Ovary (tissue), 9 donors: Measurements from ENCODE around the gene BDNF. TPM values are rescaled to one million over a fixed set of nuclear protein-coding genes. Genes with fewer than 3 reads are reported as not detected.
A peak's percentile ranks its signal among the peaks of the same experiment; 100 is the strongest.

ENCODE experiments used
- DNase-seq, 5 donors: peaks; one replicate each; pipeline ENCODE4 v3.0.0-alpha.2; 2019 to 2020
- H3K27ac ChIP-seq, 2 donors: fragments of 200-600 bp; one replicate each; pipeline versions ENCODE4 v1.5.1 to v1.8.0; 2019 to 2022
- H3K27me3 ChIP-seq: fragments of 200-600 bp; one replicate; pipeline ENCODE4 v1.8.0; 2022
- H3K36me3 ChIP-seq: fragments of 200-600 bp; sonication (generic); one replicate; pipeline ENCODE4 v1.5.1; 2019
- H3K4me1 ChIP-seq: one replicate; pipeline ENCODE4 v1.8.1; 2013; ENCODE audit warnings: mild to moderate bottlenecking, moderate library complexity; ENCODE audit not compliant: insufficient read depth
- H3K4me3 ChIP-seq: fragments of 200-600 bp; sonication (generic); one replicate; pipeline ENCODE4 v1.5.1; 2017
- H3K9me3 ChIP-seq, 2 donors: fragments of 200-600 bp in 1 of 2; sonication (generic) in 1 of 2; one replicate each; pipeline versions ENCODE4 v1.5.1 to v1.8.1; 2013 to 2019; ENCODE audit warnings: mild to moderate bottlenecking in 1 of 2, moderate library complexity in 1 of 2
- EP300 ChIP-seq: sonication (generic); formaldehyde crosslinking; IDR thresholded peaks from one replicate; pipeline ENCODE4 v1.6.1; 2017; ENCODE audit warnings: antibody characterized with exemption
- POLR2A ChIP-seq: fragments of 450-650 bp; IDR thresholded peaks from one replicate; pipeline ENCODE4 v1.6.1; 2017; ENCODE audit warnings: antibody characterized with exemption, mild to moderate bottlenecking, moderate library complexity
- WGBS, 3 donors: extraction: QIAGEN DNeasy Blood & Tissue Kit in 1 of 3; methylation state at CpG; one replicate each; pipeline versions ENCODE4 v1.1.5 to v1.1.7; 2013 to 2017; 5-methylcytosine and 5-hydroxymethylcytosine counted together
- intact Hi-C, 4 donors: fragments of 100-400 bp; cut with DNase I; formaldehyde crosslinking; loops; one replicate each; pipeline versions ENCODE4 v1.11.0 to v1.15.1; 2022 to 2023
- polyA plus RNA-seq, 2 donors: library from polyadenylated mRNA; stranded (reverse); fragments of 200-250 nt in 1 of 2; fragments of 350-450 nt in 1 of 2; fragmentation: Illumina TruSeq in 1 of 2; extraction: RNeasy Lipid Tissue Mini Kit (QIAGEN cat#74804) in 1 of 2; gene quantifications; one replicate each; pipeline ENCODE4 v1.2.3, GENCODE V29; 2013 to 2014
- total RNA-seq, 7 donors: library from RNA; depleted of rRNA in 2 of 7; stranded (reverse); fragments of >200 nt in 2 of 7; fragmentation: NEBNext Ultra II Directional in 3 of 7; extraction: Animal tissue kit (Norgen Biotek cat#: 25700) in 3 of 7; gene quantifications; one replicate each; pipeline versions ENCODE4 v1.1.0 to v1.2.4, GENCODE V29; 2016 to 2023
- TF ChIP-seq, protein P1 (sequence below), 3 donors: fragments of 450-650 bp in 2 of 3; fragments of 200-600 bp in 1 of 3; IDR thresholded peaks; one replicate each; pipeline versions ENCODE4 v1.5.1 to v1.8.0; 2016 to 2022; ENCODE audit warnings: antibody characterized with exemption in 3 of 3, mild to moderate bottlenecking in 1 of 3
- donor health status: DM: no; HTN: no; CAD: no; lungs with moderate emphysema.
- donor health status: DM: no; HTN: no; CAD: no.
- donor health status: Bipolar disorder and iron deficiency.
- donor health status: DM: yes; HTN: yes; CAD: no.
- donor health status: DM: no; HTN: no; CAD: no.
- donor health status: DM: yes; HTN: yes; CAD: no.

Gene BDNF
- total and polyA plus RNA-seq, 9 donors = 0.10 to 2.6 (median 0.65) TPM; not detected in 1

DNA sequence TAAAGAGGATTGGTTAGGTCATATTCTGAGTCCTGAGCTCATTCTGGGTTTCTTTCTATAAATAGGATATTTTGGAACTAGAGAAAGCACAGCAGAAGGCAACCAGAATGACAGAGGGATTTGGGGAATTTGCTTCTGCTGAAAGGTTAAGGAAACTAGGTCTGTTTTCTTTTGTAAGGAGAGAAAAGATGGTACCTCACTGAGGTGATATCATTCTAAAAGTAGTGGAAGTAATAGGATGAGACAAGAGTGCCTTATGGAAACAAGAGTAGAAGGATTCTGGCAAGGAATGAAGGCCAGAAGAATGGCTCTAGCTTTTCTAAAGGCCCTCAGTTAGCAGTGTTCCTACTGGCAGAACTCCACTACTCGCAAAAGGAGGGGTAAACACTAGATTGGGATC, 26.7 kb upstream of the BDNF start:
- no peaks in the 10 kb centered on the region for H3K36me3 ChIP-seq
- WGBS, 3 donors = 61 to 72% (median 66%) methylated on average over 1 of the region's 1 CpG
- H3K9me3 ChIP-seq = no peaks in the 10 kb centered on the region
- H3K4me1 ChIP-seq = peaks cover 6% of the 10 kb centered on the region
- H3K27me3 ChIP-seq = no peaks in the 10 kb centered on the region
- no peak overlapping the region for H3K27ac ChIP-seq
- DNase-seq = no peak
- H3K4me3 ChIP-seq = no peak overlapping the region
- no peak for TF ChIP-seq EP300
- TF ChIP-seq, protein P1, sequence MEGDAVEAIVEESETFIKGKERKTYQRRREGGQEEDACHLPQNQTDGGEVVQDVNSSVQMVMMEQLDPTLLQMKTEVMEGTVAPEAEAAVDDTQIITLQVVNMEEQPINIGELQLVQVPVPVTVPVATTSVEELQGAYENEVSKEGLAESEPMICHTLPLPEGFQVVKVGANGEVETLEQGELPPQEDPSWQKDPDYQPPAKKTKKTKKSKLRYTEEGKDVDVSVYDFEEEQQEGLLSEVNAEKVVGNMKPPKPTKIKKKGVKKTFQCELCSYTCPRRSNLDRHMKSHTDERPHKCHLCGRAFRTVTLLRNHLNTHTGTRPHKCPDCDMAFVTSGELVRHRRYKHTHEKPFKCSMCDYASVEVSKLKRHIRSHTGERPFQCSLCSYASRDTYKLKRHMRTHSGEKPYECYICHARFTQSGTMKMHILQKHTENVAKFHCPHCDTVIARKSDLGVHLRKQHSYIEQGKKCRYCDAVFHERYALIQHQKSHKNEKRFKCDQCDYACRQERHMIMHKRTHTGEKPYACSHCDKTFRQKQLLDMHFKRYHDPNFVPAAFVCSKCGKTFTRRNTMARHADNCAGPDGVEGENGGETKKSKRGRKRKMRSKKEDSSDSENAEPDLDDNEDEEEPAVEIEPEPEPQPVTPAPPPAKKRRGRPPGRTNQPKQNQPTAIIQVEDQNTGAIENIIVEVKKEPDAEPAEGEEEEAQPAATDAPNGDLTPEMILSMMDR (IDR thresholded peaks at IDR 0.05) = no peak
- TF ChIP-seq POLR2A = no peak
- intact Hi-C loops = no loop called here

DNA sequence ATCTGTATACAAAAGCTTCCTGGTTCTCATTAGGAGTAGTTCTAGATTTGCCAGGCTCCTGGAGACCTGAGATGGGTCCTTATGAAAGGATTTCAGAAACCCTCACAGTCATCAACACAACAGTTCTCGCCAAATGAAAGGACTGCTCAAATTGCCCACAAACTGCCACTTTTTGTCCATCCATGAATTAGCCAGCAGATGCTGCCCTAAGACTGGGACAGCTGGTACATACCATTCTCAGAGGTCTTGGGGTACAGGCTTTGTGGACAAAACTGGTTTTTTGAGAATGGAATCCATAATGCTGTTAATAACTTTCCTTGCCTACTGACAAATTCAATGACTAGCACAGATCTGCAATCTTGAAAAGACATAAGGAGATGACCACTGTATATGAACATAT, 23.4 kb upstream of the BDNF start:
- Histone ChIP-seq H3K4me1 (peaks cover 14% of the 10 kb centered on the region), H3K27me3 (no peaks in the 10 kb centered on the region), H3K27ac (no peak overlapping the region), H3K4me3 (no peak overlapping the region), H3K36me3 (no peaks in the 10 kb centered on the region), H3K9me3 (no peaks in the 10 kb centered on the region)
- intact Hi-C loops = no loop called here
- no peak for TF ChIP-seq EP300
- TF ChIP-seq, protein P1 (IDR thresholded peaks at IDR 0.05) = no peak
- no peak for TF ChIP-seq POLR2A
- DNase-seq = no peak
- WGBS, 3 donors = 81 to 83% (median 81%) methylated on average over 1 of the region's 1 CpG

DNA sequence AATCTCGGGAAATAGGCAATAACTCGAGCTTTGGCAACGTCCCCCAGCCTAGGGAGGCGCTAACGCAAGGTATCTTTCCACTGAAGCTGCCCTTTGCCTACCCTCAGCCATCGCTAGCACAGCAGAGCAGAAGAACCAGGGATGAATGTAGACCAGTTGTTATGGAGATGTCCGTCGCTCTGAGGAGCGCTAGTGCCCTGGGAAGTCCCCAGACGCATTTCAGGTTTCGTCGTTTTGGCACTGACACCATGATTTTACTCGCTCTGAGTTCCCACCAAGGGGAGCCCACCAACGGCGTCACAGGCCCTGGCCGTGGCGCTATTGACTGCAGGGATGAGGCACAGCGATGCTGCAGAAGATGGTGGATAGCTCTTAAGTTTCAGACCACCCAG, 22.7 kb upstream of the BDNF start:
- Histone ChIP-seq H3K36me3 (no peaks in the 10 kb centered on the region), H3K27ac (no peak overlapping the region), H3K9me3 (no peaks in the 10 kb centered on the region), H3K4me1 (peaks cover 14% of the 10 kb centered on the region), H3K27me3 (no peaks in the 10 kb centered on the region), H3K4me3 (no peak overlapping the region)
- 1 to 3% (median 1%) methylated on average over 18 of the region's 18 CpGs for WGBS, 3 donors
- no peak for DNase-seq
- no peak for TF ChIP-seq POLR2A
- TF ChIP-seq, protein P1 (IDR thresholded peaks at IDR 0.05) = no peak
- TF ChIP-seq EP300 = no peak
- intact Hi-C loops = no loop called here

DNA sequence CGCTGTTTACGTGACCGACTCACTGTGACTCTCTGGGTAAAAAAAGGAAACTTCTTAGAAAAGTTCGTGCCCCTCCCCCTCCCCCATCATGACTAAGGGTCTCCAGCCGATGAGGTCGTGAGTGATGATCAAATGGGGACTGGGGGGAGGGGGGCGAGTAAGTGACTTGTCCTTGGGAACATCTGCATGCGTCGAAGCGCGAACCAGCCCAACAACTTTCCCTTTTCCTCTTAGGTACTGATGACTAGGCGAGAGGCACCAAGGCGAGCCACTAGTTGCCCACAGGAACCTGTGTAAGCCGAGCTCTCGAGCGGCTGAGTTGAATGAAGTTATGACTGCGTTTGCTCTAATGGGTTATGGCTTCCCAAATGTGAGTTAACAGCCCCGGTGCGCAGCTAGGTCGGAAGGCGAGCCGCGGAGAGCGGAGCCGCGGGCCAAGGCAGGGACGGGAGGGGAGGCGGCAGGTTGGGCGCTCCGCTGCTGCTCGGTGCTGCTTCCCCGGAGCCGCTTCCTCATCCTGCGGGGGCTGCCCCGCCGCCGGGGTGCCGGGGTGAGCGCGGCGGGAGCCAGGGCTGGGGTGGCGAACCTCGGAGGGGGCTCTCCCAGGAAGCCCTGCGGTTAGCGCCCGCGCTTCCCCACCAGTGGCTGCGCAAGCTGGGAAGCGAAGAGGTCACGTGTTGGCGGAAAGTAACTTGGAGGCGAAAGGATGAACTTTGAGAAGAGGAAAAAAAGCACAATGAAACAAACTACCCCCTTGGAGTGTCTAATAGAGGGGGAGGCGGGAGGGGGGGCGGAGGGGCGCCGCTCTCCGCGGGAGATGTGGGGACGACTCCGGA, 22.1 kb upstream of the BDNF start:
- intact Hi-C loops = no loop called here
- no peak for DNase-seq
- peaks cover 14% of the 10 kb centered on the region for H3K4me1 ChIP-seq
- H3K4me3 ChIP-seq = peak overlapping the region; percentile 12
- WGBS, 3 donors = 0 to 2% (median 1%) methylated on average over 60 of the region's 60 CpGs
- no peaks in the 10 kb centered on the region for H3K9me3 ChIP-seq
- TF ChIP-seq POLR2A (no peak), EP300 (no peak)
- TF ChIP-seq, protein P1 (IDR thresholded peaks at IDR 0.05) = no peak
- H3K27ac ChIP-seq = no peak overlapping the region
- H3K27me3 ChIP-seq = no peaks in the 10 kb centered on the region
- H3K36me3 ChIP-seq = no peaks in the 10 kb centered on the region
